ENCODE results near the gene JAK2.

The JAK2 gene

GRCh38 chr9:5112646-5113045 is 127.6 kb downstream of the JAK2 start:
- Histone ChIP-seq H3K27ac (replicated peaks) (no peak overlapping the region), H3K27me3 (ENCODE audit: insufficient read depth, poor library complexity, severe bottlenecking) (no peaks in the 10 kb centered on the region), H3K4me3 (replicated peaks; ENCODE audit: insufficient read depth, low read length) (no peak overlapping the region)
- TF ChIP-seq REST (IDR thresholded peaks at IDR 0.05; ENCODE audit: insufficient replicate concordance, low read depth) = no peak
- no peak for TF ChIP-seq SPI1 (IDR thresholded peaks at IDR 0.05; ENCODE audit: borderline replicate concordance, low read depth)
- no peak for TF ChIP-seq POLR2AphosphoS5 (IDR thresholded peaks at IDR 0.05; ENCODE audit: low read depth)
- no peak for TF ChIP-seq CTCF (IDR thresholded peaks at IDR 0.05; ENCODE audit: insufficient read depth, low read length)
- TF ChIP-seq GABPA (IDR thresholded peaks at IDR 0.05; ENCODE audit: low read depth) = no peak
- no peak for DNase-seq (ENCODE audit: low read depth in 1 of 2, low spot score in 1 of 2)

GRCh38 chr9:5113523-5113922 is 128.5 kb downstream of the JAK2 start:
- no peaks in the 10 kb centered on the region for H3K27me3 ChIP-seq (ENCODE audit: insufficient read depth, poor library complexity, severe bottlenecking)
- no peak for DNase-seq (ENCODE audit: low read depth in 1 of 2, low spot score in 1 of 2)
- TF ChIP-seq GABPA (IDR thresholded peaks at IDR 0.05; ENCODE audit: low read depth) (no peak), POLR2AphosphoS5 (IDR thresholded peaks at IDR 0.05; ENCODE audit: low read depth) (no peak), REST (IDR thresholded peaks at IDR 0.05; ENCODE audit: insufficient replicate concordance, low read depth) (no peak)
- H3K4me3 ChIP-seq (replicated peaks; ENCODE audit: insufficient read depth, low read length) = no peak overlapping the region
- no peak overlapping the region for H3K27ac ChIP-seq (replicated peaks)

GRCh38 chr9:5113994-5114748 is 129.1 kb downstream of the JAK2 start:
- Histone ChIP-seq H3K27ac (replicated peaks) (no peak overlapping the region), H3K4me3 (replicated peaks; ENCODE audit: insufficient read depth, low read length) (no peak overlapping the region), H3K27me3 (ENCODE audit: insufficient read depth, poor library complexity, severe bottlenecking) (no peaks in the 10 kb centered on the region)
- TF ChIP-seq REST (IDR thresholded peaks at IDR 0.05; ENCODE audit: insufficient replicate concordance, low read depth) = no peak
- no peak for TF ChIP-seq POLR2AphosphoS5 (IDR thresholded peaks at IDR 0.05; ENCODE audit: low read depth)
- no peak for TF ChIP-seq GABPA (IDR thresholded peaks at IDR 0.05; ENCODE audit: low read depth)
- DNase-seq (ENCODE audit: low read depth in 1 of 2, low spot score in 1 of 2) = no peak

- TF ChIP-seq SPI1 (IDR thresholded peaks at IDR 0.05; ENCODE audit: borderline replicate concordance, low read depth) (no peak), CTCF (IDR thresholded peaks at IDR 0.05; ENCODE audit: insufficient read depth, low read length) (no peak), REST (IDR thresholded peaks at IDR 0.05; ENCODE audit: insufficient replicate concordance, low read depth) (no peak), POLR2AphosphoS5 (IDR thresholded peaks at IDR 0.05; ENCODE audit: low read depth) (no peak), GABPA (IDR thresholded peaks at IDR 0.05; ENCODE audit: low read depth) (no peak)
- no peak for DNase-seq (ENCODE audit: low read depth in 1 of 2, low spot score in 1 of 2)
- no peak overlapping the region for H3K27ac ChIP-seq (replicated peaks)
- no peak overlapping the region for H3K4me3 ChIP-seq (replicated peaks; ENCODE audit: insufficient read depth, low read length)
- no peaks in the 10 kb centered on the region for H3K27me3 ChIP-seq (ENCODE audit: insufficient read depth, poor library complexity, severe bottlenecking)
Measured at GRCh38 chr9:5122116-5122515, 137.0 kb downstream of the JAK2 start.
